Tibial nerve (tissue), 4 donors: ENCODE measurements around the gene SBK3. TPM values are rescaled to one million over a fixed set of nuclear protein-coding genes. Genes with fewer than 3 reads are reported as not detected.

Experiments used
- DNase-seq, 2 donors: peaks; one replicate each; pipeline ENCODE4 v3.0.0-alpha.2; 2019; ENCODE audit warnings: low spot score in 2 of 2
- H3K27ac ChIP-seq, 4 donors: fragments of 200-600 bp; sonication (generic) in 3 of 4; one replicate each; pipeline ENCODE4 v1.5.1; 2017 to 2019; ENCODE audit warnings: mild to moderate bottlenecking in 1 of 4
- H3K27me3 ChIP-seq, 2 donors: fragments of 200-600 bp; sonication (generic) in 1 of 2; one replicate each; pipeline versions ENCODE4 v1.5.1 to v1.6.0; 2017 to 2019
- H3K36me3 ChIP-seq, 3 donors: fragments of 200-600 bp; sonication (generic); one replicate each; pipeline ENCODE4 v1.5.1; 2018 to 2019
- H3K4me1 ChIP-seq, 4 donors: fragments of 200-600 bp; sonication (generic) in 3 of 4; one replicate each; pipeline ENCODE4 v1.5.1; 2017 to 2019
- H3K4me3 ChIP-seq, 4 donors: fragments of 200-600 bp; sonication (generic) in 3 of 4; one replicate each; pipeline ENCODE4 v1.5.1; 2017 to 2019; ENCODE audit warnings: mild to moderate bottlenecking in 1 of 4, moderate library complexity in 1 of 4
- H3K9me3 ChIP-seq, 4 donors: fragments of 200-600 bp; sonication (generic) in 3 of 4; one replicate each; pipeline ENCODE4 v1.5.1; 2017 to 2019
- EP300 ChIP-seq, 2 donors: sonication (generic); formaldehyde crosslinking; IDR thresholded peaks; one replicate each; pipeline ENCODE4 v1.6.1; 2017; ENCODE audit warnings: antibody characterized with exemption in 2 of 2, mild to moderate bottlenecking in 1 of 2
- POLR2A ChIP-seq, 2 donors: fragments of 450-650 bp; IDR thresholded peaks; one replicate each; pipeline ENCODE4 v1.6.1; 2017; ENCODE audit warnings: antibody characterized with exemption in 2 of 2, mild to moderate bottlenecking in 2 of 2, moderate library complexity in 2 of 2
- WGBS, 2 donors: methylation state at CpG; one replicate each; pipeline ENCODE4 v1.1.5; 2018; 5-methylcytosine and 5-hydroxymethylcytosine counted together
- total RNA-seq, 4 donors: library from RNA; depleted of rRNA; stranded (reverse); fragments of >200 nt; gene quantifications; one replicate each; pipeline ENCODE4 v1.1.0, GENCODE V29; 2016
- TF ChIP-seq, protein P1 (sequence below), 5 experiments: fragments of 200-600 bp in 3 of 5; fragments of 450-650 bp in 2 of 5; sonication (generic) in 3 of 5; IDR thresholded peaks; one replicate each; pipeline ENCODE4 v1.5.1; 2016 to 2019; ENCODE audit warnings: antibody characterized with exemption in 5 of 5, mild to moderate bottlenecking in 3 of 5, moderate library complexity in 2 of 5

Gene SBK3
- total RNA-seq, 4 donors from 2014 or later: 0.59 TPM; not detected in 3

DNA sequence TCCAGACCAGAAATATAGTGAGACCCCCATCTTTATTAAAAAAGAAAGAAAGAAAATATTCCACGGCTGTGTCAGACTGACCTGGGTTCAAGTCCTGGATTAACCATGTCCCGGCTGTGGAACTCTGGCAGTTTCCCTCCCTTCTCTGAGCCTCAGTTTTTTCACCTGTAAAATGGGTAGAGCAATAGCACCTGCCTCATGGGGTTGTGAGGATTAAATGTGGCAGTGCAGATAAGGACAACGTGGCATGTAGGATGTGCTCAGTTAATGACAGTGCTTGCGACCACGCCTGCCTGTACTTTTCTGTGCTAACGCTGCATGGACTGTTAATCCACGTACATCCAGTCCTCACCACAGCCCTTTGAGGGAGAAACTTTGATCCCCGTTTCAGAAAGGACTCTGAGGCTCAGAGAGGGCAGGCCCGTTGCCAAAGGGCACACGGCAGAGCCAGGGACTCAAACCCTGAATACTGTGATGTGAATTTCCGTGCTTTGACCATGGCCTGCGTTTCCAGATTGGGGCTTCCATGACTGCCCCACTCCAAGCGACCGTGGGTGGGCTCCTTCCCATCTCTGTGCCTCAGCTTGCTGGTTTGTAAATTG lies 24.6 kb downstream of the SBK3 start:
- TF ChIP-seq, protein P1, sequence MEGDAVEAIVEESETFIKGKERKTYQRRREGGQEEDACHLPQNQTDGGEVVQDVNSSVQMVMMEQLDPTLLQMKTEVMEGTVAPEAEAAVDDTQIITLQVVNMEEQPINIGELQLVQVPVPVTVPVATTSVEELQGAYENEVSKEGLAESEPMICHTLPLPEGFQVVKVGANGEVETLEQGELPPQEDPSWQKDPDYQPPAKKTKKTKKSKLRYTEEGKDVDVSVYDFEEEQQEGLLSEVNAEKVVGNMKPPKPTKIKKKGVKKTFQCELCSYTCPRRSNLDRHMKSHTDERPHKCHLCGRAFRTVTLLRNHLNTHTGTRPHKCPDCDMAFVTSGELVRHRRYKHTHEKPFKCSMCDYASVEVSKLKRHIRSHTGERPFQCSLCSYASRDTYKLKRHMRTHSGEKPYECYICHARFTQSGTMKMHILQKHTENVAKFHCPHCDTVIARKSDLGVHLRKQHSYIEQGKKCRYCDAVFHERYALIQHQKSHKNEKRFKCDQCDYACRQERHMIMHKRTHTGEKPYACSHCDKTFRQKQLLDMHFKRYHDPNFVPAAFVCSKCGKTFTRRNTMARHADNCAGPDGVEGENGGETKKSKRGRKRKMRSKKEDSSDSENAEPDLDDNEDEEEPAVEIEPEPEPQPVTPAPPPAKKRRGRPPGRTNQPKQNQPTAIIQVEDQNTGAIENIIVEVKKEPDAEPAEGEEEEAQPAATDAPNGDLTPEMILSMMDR (IDR thresholded peaks at IDR 0.05): no peak
- TF ChIP-seq POLR2A (IDR thresholded peaks at IDR 0.05) (no peak), EP300 (IDR thresholded peaks at IDR 0.05) (no peak)
- Histone ChIP-seq H3K9me3 (no peaks in the 10 kb centered on the region), H3K36me3 (no peaks in the 10 kb centered on the region), H3K27me3 (peaks cover 0 to 14% of the 10 kb centered on the region in 2 donors), H3K4me1 (peaks cover 0 to 19% (median 0%) of the 10 kb centered on the region in 4 donors), H3K27ac (no peak overlapping the region), H3K4me3 (no peak overlapping the region)
- no peak for DNase-seq
- WGBS, 2 donors: 64 to 73% methylated on average over 13 to 14 of the region's 14 CpGs

DNA sequence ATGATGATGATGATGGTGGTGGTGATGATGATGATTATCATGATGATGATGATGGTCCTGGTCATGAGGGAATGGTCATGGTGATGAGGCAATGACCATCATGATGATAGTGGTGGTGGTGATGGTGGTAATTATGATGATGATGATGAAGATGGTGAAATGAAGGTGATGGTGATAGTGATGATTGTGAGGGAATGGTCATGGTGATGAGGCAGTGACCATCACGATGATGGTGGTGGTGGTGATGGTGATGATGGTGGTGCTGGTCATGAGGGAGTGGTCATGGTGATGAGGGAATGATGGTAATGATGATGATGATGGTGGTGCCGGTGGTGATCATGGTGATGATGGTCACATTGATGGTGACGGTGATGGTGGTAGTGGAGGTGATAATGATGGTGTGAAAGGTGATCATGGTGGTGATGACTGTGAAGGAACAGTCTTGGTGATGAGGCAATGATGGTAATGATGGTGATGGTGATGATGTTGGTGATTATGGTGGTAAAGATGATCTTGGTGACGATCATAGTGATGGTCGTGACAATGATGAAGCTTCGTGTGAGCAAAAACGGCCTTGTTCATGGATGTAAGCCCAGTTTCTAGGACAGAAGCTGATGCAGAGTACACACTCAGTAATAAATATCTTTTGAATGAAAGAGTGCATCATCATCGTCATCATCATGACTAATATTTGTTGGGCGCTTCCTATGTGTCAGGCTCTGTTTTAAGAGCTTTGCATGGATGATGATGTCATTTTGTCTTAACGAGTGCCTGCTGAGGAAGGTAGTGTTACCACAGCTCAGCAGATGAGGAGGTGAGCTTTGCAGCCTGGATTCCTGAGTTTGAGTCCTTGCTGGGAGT lies 25.7 kb downstream of the SBK3 start:
- Histone ChIP-seq H3K4me3 (no peak overlapping the region), H3K36me3 (peaks cover 0 to 3% (median 0%) of the 10 kb centered on the region in 3 donors), H3K27ac (no peak overlapping the region), H3K9me3 (no peaks in the 10 kb centered on the region), H3K27me3 (peaks cover 0 to 7% of the 10 kb centered on the region in 2 donors), H3K4me1 (peaks cover 0 to 18% (median 0%) of the 10 kb centered on the region in 4 donors)
- 89 to 90% methylated on average over 10 of the region's 10 CpGs for WGBS, 2 donors
- TF ChIP-seq, protein P1 (IDR thresholded peaks at IDR 0.05): no peak
- TF ChIP-seq EP300 (IDR thresholded peaks at IDR 0.05) (no peak), POLR2A (IDR thresholded peaks at IDR 0.05) (no peak)
- DNase-seq: no peak

DNA sequence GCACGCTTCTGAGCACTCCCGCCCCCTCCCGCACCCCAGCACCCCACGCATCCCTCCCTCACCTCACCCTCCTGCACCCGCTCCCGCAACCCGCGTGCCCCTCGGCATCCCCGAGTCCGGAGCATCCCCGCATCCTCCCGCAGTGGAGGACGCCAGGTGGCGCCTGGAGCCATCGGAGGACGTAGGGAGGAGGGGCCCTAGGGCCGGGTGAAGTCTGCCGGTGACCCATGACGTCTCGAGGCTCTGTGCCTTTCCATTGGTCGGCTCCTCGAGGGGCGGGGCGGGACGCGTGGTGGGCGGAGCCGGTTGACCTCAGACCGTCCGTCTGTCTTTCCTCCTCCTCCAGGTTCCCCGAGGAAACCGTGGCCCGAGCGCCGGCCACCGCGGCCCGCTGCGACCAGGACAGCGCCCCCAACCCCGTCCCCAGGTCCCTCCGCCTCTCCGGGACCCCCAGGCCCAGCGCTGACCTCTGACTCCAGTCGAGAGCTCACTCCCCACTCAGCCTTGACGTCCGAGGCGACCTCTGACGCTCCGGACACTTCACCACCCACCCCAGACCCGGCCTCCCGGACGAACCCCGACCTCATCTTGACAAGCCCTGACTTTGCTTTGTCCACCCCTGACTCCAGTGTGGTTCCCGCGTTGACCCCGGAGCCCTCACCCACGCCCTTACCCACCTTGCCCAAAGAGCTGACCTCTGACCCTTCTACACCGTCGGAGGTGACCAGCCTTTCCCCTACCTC lies 28.3 kb downstream of the SBK3 start:
- no peaks in the 10 kb centered on the region for H3K27me3 ChIP-seq
- peak overlapping the region; percentile 66 to 93 (median 82) for H3K27ac ChIP-seq
- 11% methylated on average over 39 to 41 of the region's 61 CpGs for WGBS, 2 donors
- TF ChIP-seq EP300 (IDR thresholded peaks at IDR 0.05) (peak; percentile 49 to 67), POLR2A (IDR thresholded peaks at IDR 0.05) (peak in 1 of 2 donors; percentile 25)
- TF ChIP-seq, protein P1 (IDR thresholded peaks at IDR 0.05): peak; percentile 86 to 97 (median 93)
- H3K9me3 ChIP-seq: no peaks in the 10 kb centered on the region
- peak; percentile 89 to 92 for DNase-seq
- H3K4me1 ChIP-seq: peaks cover 0 to 18% (median 0%) of the 10 kb centered on the region in 4 donors
- H3K36me3 ChIP-seq: peaks cover 0 to 11% (median 0%) of the 10 kb centered on the region in 3 donors
- peak overlapping the region; percentile 33 to 59 (median 48) for H3K4me3 ChIP-seq

DNA sequence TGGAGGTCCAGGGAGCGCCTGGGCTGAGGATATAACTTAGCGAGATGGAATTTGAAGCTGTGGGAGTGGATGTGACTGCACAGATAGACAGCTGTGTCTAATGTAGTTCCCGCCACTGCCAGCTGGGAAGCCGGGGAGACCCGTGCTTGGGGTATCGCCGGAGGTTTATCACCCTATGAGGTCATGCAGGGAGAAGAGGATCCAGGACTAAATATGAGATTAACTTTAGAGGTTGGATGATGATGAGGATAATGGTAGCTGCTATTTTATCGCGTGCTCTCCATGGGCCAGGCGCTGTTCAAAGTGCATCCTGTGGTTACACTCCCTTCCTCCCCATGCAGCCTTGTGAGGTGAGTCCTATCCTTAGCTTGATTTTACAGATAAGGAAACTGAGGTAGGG lies 37.2 kb downstream of the SBK3 start:
- no peak for DNase-seq
- H3K9me3 ChIP-seq: no peaks in the 10 kb centered on the region
- H3K36me3 ChIP-seq: peaks cover 0 to 4% (median 0%) of the 10 kb centered on the region in 3 donors
- no peak overlapping the region for H3K4me3 ChIP-seq
- H3K4me1 ChIP-seq: peaks cover 0 to 11% (median 2%) of the 10 kb centered on the region in 4 donors
- no peaks in the 10 kb centered on the region for H3K27me3 ChIP-seq
- WGBS, 2 donors: 74 to 77% methylated on average over 10 of the region's 10 CpGs
- H3K27ac ChIP-seq: no peak overlapping the region
- TF ChIP-seq EP300 (IDR thresholded peaks at IDR 0.05) (no peak), POLR2A (IDR thresholded peaks at IDR 0.05) (no peak)
- TF ChIP-seq, protein P1 (IDR thresholded peaks at IDR 0.05): no peak
